SK-N-DZ (cell line): ENCODE data around the gene INSRR. TPM values are rescaled to one million over a fixed set of nuclear protein-coding genes. Genes with fewer than 3 reads are reported as not detected.
A peak's percentile ranks its signal among the peaks of the same experiment; 100 is the strongest.

Experiments used
- DNase-seq: peaks from one replicate; pipeline ENCODE4 v3.0.0-alpha.2; 2015; ENCODE audit warnings: low spot score
- polyA plus RNA-seq, 2 experiments: library from polyadenylated mRNA; depleted of rRNA; stranded (reverse); fragments of >200 nt; gene quantifications; 2 replicates each; pipeline ENCODE4 v1.2.3, GENCODE V29; 2014

INSRR gene
- 0.45 and 1.3 TPM in 2 replicates for polyA plus RNA-seq (2014; cell fraction: cytosol; rRNA removed)
- 9.1 and 10.2 TPM in 2 replicates for polyA plus RNA-seq (2014; cell fraction: nucleus; rRNA removed)

DNA sequence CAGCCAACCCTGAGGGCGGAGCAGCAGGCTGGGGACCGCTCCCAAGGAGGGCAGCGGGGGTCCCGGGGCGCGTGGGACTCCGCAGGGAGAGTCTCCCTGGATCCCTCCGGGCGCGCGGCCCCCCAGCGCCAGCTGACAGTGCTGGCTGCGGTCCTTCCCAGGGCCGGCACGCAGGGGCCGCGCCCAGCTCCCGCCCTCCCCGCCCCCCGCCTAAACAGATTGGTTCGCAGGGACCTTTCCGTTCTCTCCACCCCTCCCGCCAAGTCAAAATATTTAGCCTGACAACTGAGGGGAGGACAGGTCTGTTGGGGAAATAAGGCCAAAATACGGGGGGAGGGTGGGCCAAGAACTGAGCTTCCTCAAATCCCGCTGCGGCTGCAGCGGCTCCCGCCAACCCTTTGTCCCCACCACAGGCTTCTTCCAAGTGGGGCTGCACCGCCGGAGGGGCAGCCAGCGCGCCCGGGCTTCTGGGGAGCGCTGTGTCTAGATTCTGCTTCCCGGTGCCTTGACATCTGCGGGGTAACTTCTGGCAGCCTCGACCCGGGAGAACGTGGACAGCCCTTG is at the start of gene INSRR:
INSRR (minus strand) TSS at position 159 of the 564 bp plus-strand sequence. CDS start 496 bp downstream, outside the sequence.
- DNase-seq, result peak; percentile 60

DNA sequence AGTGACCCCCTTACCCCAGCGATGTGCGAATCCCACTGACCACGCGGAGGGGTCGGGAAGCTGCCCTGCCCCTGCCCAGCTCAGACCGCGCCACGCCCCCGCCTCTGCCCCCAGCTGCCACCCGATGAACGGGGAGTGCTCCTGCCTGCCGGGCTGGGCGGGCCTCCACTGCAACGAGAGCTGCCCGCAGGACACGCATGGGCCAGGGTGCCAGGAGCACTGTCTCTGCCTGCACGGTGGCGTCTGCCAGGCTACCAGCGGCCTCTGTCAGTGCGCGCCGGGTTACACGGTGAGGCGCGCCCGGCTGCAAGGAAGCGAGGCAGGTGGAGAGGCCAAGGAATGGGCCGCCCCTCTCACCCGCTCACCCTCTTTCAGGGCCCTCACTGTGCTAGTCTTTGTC is 49.6 kb upstream of the INSRR start:
- no peak for DNase-seq

DNA sequence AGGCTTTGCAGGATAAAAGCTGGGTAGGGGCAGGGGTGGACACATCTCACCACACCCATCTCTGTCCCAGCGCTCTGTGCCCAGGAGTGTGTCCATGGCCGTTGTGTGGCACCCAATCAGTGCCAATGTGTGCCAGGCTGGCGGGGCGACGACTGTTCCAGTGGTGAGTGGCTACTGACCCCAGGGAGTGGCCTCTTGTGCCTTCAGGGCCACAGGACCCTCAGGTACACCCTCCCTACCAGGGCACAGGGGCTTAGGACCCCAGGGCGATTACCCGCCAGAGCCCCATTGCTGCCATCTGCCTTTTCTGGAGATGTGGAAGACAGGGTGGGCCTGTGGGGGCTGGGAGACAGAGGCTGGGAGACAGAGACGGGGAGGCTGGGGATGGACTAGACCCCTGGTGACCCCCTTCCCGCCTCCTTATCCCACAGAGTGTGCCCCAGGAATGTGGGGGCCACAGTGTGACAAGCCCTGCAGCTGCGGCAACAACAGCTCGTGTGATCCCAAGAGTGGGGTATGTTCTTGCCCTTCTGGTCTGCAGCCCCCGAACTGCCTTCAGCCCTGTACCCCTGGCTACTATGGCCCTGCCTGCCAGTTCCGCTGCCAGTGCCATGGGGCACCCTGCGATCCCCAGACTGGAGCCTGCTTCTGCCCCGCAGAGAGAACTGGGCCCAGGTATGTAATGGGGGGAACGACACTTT is 47.4 kb upstream of the INSRR start:
- no peak for DNase-seq

DNA sequence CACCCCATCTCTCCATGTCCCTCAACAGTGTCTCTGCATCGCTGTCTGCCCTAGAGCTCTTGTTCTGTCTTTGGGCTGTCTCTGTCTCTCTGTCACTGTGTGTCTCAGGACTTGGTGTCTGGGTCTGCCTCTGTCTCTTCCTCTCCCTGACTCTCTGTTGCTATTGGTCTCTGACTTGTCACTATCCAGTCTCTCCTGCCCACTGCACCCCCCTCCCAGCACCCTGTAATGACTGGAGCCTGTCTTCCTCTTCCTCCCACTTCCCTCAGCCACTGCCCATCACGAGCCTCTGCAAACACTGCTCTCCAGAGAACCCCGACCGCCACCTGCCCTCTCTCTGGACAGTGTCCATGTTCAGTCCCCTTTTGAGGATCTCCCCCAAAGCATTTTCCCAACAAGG is 46.7 kb upstream of the INSRR start:
- DNase-seq, result no peak

DNA sequence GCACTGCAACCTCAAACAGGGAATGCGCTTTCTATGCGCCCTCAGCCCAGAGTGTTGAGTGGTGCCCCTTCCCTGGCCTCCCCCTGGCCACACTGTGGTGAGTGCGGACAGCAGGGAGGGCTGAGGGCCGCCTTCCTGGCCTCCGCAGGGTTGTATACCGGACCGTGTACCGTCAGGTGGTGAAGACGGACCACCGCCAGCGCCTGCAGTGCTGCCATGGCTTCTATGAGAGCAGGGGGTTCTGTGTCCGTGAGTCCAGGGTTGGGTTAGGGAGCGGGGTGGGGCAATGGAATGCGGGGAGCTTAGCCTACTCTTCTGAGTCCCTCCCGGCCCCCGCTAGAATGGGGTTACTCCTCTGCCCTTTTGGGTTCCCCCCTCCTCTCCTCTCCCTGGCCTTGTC is 46.3 kb upstream of the INSRR start:
- no peak for DNase-seq

DNA sequence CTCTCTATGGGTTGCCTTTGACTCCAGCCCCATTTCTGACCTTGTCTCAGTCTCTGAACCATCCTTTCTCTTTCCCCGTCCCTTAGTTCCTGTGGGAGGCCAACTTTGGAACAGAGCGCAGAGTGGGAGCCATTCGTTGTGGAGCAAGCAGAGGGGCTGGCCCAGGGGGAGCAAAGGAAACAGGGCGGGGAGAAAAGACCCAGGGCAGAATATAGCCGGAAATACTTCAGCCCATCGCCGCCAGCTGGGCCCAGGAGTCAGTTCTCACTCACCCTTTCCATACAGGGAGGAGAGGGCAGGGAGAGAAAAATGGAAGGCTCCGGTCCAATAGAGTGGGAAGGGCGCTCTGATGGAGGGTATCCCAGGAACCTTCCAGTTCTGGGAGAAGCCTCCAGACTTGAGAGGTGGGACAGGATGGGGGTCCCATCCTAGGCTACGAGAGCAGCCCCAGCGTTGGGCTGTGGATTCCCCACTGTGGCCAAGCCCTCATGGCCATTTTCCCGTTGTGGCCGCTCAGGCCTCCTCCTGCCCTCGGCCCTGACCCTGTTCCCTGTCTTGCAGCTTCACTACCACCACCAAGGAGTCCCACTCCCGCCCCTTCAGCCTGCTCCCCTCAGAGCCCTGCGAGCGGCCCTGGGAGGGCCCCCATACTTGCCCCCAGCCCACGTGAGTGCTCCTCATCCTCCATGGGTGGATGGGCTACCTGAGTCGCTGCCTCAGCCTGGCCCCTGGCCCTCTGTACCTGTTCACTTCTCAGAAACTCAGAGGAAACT is 45.5 kb upstream of the INSRR start:
- DNase-seq, result no peak

DNA sequence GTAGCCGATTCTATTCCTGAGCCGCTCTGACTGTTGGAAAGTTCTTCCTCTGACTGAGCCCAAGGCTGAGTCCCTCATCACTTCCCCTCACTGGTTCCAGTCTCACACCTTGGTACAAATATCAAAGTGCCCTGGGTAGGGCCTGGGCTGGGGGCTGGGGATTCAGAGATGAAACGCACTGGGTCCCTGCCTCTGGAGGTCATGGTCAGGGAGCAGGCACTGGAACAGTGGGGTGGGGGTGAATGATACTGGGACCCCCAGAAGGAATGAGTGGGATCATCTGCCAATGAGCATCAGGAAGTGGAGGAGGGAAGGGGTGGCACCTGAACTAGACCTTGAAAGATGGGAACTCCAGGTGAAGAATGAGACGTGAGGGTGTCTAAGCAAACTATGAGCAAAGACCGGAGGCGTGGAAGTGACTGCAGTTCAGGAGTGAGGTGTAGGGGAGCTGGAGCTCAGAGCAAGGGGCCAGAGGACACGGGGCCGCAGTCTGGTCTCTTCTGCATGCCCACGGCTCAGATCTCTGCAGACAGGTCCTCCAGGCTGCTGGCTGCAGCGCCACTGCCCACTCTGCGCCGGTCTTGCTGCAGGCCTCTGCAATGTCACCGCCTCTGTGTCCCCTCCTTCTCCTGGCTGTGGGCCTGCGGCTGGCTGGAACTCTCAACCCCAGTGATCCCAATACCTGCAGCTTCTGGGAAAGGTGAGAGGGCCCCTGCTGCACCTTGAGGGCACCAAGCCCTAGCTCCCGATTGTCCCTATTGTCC is 44.6 kb upstream of the INSRR start:
- DNase-seq, result no peak

DNA sequence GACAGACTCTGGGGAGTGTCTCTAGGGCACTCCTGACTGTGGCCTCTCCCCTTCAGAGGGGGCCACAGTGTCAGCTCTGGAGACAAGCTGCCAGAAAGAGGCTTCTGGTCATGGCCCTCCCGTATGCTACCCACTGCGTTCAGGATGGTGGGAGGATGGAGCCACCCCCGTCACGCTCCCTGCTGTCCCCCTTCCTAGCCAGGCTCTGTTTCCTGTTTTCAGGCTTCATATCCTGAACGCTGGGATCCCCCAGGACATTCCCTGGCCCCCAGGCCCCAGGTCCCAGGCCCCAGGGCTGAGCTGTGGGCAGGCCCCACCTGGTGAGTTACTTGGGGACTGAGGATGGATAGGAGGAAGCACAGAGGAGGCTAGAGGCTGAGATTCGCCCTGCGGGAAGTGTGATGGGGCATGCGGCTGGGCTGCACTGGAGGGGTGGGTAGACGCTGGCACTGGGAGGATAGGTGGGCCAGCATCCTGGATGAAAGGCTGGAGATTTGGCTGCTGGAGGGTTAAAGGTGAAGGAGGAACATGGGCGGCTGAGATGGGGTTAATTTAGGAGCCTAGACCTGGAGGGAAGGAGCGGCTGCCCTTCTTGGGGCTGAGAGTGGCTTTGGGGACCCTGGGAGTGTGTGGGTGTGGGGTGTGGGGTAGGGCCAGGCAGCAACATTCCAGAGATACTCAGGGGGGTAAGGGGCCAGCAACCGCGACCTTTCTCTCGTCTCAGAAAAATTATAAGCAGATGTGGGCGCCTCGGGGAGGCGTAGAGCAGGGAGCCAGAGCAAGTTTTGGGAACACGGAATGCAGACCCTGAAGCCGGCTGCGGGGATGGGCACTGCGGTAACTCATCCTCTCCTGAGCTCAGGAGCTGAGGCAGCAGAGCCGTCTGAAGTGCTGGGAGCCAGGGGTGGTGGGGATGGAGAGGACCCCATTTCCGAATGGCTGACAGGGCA is 43.3 kb upstream of the INSRR start:
- DNase-seq, result no peak

DNA sequence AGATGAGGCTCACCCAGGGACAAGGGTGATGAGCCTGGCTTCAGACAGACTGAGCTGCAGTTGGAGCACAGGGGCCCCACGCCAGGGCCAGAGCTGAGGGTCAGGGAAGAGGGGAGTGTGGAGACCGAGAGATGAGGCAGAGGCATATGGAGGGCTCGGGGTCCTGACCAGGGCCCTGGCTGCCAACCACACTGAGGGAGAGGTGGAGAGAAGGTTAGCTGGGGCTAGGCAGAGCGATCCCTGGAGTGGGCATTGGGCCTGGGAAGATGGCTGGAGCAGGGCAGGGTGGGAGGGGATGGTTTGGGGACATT is 42.6 kb upstream of the INSRR start:
- no peak for DNase-seq

DNA sequence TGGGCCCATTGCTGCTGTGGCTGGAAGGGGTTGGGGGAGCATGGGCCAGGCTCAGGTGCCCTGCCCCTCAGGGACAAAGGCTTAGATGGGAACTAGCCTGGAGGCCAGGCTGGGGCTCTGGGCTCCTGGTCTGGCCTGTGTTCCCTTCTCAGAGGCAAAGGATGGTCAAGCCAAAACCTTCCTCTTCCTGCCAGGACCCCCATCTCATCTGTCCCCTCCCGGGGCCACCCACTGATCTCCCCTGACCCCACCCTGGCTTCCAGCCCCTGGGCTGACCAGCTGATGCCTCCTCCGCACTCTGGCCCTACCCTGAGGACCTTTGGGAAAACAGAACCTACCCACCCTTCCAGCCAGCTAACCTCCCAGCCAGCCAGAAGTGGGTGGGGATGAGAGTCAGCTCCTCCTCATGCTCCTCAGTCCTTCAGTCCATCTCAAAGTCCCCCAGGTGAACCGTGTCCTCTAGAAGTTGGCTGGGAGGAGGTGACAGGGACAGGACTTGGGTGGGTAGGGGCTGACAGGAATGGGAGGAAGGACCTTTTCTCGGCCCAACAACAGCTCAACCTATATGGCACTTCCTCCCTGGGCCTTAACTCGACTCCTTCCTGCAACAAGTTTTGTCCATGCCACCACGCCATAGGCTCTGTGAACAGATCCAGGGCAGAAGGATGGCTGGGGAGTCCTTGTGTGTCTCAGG is 42.1 kb upstream of the INSRR start:
- DNase-seq, result no peak

DNA sequence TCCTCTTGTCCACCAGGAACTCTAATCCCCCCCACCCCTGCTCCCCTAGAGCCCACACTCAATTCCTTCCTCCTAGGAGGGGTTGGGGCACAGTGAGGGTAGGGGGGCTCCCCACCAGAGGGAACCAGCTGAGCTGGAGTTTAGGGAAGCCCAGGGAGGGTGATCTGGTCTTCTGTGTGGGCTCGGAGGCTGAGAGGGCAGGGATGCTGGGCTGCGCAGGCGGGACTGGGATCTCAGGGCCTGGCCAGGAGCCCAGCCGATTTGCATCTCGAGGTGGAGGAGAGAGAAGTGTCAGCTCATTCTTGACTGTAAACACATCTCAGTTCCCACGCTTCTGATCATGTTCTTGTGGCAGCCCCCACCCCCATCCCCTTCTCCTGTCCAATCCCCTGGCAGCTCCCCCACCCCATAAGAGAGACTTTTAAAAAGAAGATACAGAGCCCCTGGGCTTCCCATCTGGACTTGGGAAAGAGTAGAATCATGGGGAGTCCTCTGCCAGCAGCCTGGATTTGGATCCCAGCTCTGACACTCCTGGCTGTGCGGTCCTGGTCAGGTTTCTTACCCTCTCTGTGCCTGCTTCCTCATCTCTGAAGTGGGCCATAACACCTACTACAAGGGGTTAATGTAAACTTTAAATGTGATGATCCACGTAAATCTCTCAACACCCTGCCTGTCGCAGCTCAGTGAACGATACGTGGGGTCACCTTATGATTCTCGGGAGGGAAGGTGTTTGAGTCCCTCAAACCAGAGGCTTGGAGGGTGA is 41.2 kb upstream of the INSRR start:
- no peak for DNase-seq

DNA sequence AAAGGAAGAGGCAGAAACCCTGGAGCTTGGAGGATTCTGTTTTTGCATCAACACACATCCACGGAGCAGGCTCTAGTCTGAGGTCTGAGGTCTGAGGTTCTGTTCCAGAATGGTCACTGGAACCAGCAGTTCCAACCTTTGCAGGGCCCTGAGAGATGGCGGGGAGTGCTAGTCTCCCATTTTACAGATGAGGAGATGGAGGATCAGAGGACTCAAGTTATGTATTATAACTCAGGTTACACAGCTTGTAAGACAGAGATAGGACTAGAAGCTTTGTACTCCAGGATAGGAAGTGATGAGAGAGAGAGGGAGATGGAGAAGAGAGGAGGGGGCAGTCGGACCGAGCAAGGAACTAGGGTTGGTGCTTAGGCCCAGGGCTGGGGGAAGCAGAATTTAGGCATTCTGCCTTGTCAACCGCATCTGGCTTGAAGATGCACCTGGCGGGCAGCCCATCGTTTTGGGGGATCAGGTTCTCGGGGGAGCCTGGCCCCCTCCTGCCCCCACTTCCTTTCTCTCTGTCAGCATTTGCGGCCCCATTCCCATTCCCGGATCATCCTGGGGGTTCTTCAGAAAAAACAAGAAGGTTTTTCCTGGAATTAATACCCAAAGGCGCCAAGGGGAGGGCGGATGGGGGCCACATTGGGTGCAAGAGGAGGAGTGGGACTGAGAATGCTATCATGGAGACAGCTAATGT is 40.2 kb upstream of the INSRR start:
- no peak for DNase-seq

DNA sequence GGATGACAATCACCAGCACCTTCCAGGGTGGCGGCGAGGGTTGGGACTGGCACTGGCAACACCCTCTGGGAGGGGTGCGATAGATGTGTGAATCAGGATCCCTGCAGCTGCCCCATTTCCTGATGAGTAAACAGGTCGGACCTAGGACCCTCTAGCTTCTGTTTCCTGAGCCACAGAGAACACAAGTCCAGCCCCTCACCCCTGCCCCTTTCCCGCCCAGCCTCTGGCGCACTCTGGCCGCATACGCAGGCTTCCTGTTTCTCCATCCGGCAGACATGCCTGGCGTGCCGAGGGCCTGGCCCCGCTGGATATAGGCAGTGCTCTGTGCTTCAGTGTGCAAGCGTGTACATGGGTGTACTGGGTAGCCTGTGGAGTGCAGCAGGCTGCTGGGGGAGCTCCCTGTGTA is 39.2 kb upstream of the INSRR start:
- DNase-seq, result no peak

DNA sequence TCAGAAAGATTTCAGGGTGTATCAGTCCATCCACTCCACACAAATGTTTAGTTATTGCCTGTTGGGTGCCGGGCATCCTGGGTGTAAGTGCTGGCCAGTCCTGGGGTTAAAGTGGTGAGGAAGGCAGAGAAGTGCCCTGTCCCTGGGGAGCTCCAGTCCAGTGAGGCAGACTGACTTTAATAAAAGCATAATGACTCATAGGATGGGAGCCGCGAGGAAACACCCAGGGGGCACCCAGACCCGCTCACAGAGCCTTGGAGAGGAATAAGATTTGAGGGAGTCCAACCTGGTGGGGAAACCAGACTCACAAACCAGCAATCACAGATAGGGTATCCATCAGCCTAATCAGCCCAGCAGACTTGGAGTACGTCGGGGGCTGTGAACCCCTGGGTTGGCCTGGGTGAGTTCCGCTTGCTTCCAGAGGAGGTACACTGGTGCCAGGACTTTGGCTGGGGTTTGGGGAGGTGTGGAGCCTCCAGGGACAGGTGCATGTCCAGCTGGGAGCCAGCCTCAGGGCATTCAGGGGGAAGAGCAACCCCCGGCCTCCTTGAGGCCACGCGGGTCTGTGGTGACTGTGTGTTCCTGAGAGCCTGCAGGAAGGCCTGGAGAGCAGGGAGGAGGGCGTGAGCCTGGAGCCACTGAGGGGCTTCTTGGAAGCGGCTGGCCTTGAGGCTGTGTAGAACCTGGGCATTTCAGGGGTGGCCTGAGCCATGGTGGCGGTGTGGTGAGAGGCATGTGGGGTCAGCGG is 38.3 kb upstream of the INSRR start:
- no peak for DNase-seq

DNA sequence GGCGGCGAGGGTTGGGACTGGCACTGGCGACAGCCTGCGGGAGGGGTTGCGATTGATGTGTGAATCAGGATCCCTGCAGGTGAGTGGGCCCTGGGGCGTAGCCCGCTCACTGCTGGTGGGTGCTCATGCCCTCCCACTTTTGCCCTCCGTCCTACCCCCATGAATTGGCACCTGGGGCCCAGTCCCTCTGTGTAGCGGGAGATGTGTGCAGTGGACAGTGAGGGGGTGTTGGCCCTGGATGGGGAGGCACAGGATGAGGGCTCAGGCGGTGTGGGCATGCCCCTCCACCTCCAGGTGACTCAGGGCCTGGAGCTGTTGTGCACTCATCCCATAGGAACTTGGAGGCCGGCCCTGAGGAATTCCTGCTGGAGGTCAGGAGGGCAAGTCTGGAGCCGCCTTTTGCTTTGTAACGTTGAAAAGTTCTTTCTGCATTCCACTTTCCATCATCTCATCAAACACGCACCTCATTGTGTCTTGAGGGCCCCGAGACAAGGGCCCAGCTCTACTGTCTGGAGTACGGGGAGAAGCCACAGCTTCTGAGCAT is 37.6 kb upstream of the INSRR start:
- DNase-seq, result no peak

DNA sequence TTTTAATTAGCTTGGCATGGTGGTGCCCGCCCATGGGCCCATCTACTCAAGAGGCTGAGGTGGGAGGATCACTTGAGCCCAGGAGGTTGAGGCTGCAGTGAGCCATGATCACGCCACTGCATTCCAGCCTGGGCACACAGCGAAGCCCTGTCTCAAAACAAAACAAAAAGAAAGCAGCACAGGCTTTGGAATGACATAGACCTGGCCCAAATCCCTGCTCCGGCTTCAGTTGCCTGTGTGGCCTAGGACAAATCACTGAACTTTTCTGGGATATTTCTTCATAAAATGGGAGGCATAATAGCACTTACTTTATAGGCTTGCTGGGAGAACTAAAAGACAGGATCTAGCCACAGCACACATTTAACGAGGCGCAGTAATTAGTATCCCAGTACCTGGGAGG is 37.0 kb upstream of the INSRR start:
- no peak for DNase-seq

DNA sequence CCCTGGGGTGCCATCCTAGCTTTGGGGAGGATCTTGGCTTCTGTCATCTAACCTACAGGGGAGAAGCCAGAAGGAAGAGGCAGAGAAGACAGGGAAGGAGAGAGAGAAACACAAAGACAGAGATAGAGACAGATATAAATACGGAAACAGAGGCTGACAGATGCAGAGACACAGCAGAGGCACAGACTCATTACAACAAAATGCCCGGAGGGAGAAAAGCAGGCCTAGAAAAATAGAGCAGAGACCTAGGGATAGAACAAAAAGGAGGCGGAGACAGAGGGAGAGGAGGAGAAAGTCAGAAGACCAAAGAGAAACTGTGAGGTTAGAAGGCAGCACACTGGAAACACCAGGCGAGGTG is 36.5 kb upstream of the INSRR start:
- no peak for DNase-seq
